Measurements from ENCODE around the gene AUTS2. TPM values are rescaled to one million over a fixed set of nuclear protein-coding genes. Genes with fewer than 3 reads are reported as not detected.

Gene AUTS2
- polyA plus RNA-seq, 1 experiment = 0.54 TPM

DNA sequence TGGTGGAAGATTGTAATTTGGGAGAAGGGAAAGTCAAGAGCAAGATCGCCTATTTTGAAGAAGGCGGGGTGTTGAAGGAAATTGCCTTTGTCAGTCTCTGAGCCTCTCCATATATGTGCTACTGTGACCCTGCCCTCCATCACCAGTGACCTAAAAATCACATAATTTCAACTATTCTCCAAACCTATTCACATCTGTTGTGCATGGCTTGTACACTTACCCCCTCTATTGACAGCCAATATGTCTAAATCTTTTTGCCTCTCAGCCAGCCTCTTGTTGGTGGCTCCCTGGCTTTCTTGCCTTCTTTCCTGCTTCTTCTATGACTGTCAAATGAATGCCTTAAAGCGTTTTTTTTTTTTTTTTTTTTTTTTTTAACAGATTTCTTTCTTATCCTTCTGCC is 295.6 kb downstream of the AUTS2 start:
- ChIA-PET CTCF (no interaction called here), POLR2A (no interaction called here)
- H3K27me3 ChIP-seq (ENCODE audit: control insufficient read depth, insufficient read depth, low read length) = no peaks in the 10 kb centered on the region
- no peak overlapping the region for H3K4me3 ChIP-seq (ENCODE audit: low read depth, low read length)
- no peak for DNase-seq (ENCODE audit: low read depth)
- TF ChIP-seq, protein P1, sequence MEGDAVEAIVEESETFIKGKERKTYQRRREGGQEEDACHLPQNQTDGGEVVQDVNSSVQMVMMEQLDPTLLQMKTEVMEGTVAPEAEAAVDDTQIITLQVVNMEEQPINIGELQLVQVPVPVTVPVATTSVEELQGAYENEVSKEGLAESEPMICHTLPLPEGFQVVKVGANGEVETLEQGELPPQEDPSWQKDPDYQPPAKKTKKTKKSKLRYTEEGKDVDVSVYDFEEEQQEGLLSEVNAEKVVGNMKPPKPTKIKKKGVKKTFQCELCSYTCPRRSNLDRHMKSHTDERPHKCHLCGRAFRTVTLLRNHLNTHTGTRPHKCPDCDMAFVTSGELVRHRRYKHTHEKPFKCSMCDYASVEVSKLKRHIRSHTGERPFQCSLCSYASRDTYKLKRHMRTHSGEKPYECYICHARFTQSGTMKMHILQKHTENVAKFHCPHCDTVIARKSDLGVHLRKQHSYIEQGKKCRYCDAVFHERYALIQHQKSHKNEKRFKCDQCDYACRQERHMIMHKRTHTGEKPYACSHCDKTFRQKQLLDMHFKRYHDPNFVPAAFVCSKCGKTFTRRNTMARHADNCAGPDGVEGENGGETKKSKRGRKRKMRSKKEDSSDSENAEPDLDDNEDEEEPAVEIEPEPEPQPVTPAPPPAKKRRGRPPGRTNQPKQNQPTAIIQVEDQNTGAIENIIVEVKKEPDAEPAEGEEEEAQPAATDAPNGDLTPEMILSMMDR (IDR thresholded peaks at IDR 0.05; ENCODE audit: insufficient read depth, low read depth, low read length) = no peak
- H3K36me3 ChIP-seq (ENCODE audit: control insufficient read depth, insufficient read depth, low read length) = no peaks in the 10 kb centered on the region

DNA sequence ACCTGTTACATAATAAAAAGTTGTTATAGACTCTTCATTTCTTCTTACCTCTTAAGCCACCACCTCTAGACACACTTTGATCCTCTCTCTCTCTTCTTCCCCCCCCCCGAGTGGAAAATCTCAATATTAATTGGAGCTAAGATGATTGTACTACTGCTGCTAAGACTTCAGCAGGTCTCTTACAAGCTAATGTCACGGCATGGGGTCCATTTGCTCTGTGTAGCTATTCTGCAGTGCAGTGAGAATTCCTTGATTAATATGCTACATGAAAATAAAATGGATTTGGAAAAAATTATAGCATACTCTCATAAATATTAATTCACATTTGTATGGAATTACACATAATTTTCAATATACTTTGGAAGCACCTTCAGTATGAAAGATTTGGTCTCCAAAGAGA is 297.2 kb downstream of the AUTS2 start:
- POLR2A ChIA-PET = no interaction called here
- H3K36me3 ChIP-seq (ENCODE audit: control insufficient read depth, insufficient read depth, low read length) = no peaks in the 10 kb centered on the region
- no peak overlapping the region for H3K4me3 ChIP-seq (ENCODE audit: low read depth, low read length)
- TF ChIP-seq, protein P1 (IDR thresholded peaks at IDR 0.05; ENCODE audit: insufficient read depth, low read depth, low read length) = no peak
- CTCF ChIA-PET = no interaction called here
- H3K27me3 ChIP-seq (ENCODE audit: control insufficient read depth, insufficient read depth, low read length) = no peaks in the 10 kb centered on the region
- DNase-seq (ENCODE audit: low read depth) = no peak

DNA sequence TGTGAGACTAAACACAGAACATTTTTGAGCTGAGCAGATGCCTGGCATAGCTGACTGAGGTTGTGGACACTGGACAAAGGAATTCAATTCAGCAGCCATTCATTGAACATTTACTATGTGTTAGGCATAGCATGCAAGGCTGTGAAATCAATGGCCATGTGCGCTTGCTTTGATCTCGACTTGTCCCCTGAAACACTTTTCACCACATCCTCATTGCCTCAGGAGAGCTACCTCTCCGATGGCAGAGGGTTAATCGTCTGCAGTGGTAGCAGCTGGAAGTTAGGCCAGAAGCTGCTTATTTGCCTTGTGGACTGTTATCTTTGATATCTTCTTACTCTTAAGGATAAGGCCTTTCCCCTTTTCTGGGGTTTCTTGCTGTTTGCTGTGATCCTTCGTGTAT is 297.8 kb downstream of the AUTS2 start:
- POLR2A ChIA-PET = no interaction called here

DNA sequence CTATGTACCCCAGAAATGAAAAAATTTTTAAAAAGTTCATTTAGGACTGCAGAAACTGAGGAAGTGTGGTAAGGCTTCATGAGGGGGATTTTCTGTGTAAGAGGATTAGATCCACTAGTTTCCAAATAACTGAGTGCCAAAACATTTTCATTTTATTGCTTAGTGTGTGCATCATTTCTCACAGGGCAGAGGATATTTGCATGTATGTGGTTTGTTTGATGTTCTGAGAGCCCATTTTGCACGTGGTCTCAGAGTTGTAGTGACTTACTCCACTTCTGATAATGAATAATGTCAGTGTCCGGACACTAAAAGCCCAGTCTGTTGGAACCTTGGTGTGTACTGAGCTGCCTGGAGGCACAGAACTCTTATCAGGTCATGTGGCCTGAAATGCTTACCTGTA is 299.9 kb downstream of the AUTS2 start:
- Histone ChIP-seq H3K4me3 (ENCODE audit: low read depth, low read length) (no peak overlapping the region), H3K27me3 (ENCODE audit: control insufficient read depth, insufficient read depth, low read length) (no peaks in the 10 kb centered on the region), H3K36me3 (ENCODE audit: control insufficient read depth, insufficient read depth, low read length) (no peaks in the 10 kb centered on the region)
- DNase-seq (ENCODE audit: low read depth) = no peak
- TF ChIP-seq, protein P1 (IDR thresholded peaks at IDR 0.05; ENCODE audit: insufficient read depth, low read depth, low read length) = no peak
- ChIA-PET CTCF (no interaction called here), POLR2A (no interaction called here)

More for the DNA sequence above, 297.8 kb downstream of the AUTS2 start:
- H3K4me3 ChIP-seq (ENCODE audit: low read depth, low read length) = no peak overlapping the region
- no peak for DNase-seq (ENCODE audit: low read depth)
- CTCF ChIA-PET = no interaction called here
- TF ChIP-seq, protein P1 (IDR thresholded peaks at IDR 0.05; ENCODE audit: insufficient read depth, low read depth, low read length) = no peak
- H3K36me3 ChIP-seq (ENCODE audit: control insufficient read depth, insufficient read depth, low read length) = no peaks in the 10 kb centered on the region
- no peaks in the 10 kb centered on the region for H3K27me3 ChIP-seq (ENCODE audit: control insufficient read depth, insufficient read depth, low read length)

DNA sequence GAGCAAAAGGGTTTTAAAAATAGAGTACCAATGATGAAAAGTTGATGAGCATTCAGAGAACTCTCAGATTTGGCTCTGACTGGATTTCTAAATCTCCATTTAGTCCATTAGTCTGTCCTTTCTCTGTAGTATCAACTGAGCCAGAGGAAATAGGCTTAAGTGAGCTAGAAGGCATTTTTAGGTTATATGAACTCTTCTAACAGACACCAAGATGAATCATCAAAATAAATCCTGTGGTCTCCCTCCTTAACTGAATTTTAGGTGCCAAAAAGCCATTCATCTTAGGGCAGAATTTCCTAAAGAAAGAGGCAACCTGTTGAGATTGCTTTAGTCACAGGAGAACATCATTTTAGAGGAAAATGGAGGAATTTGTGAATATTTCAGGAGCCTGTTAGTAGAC is 305.1 kb downstream of the AUTS2 start:
- no peaks in the 10 kb centered on the region for H3K27me3 ChIP-seq (ENCODE audit: control insufficient read depth, insufficient read depth, low read length)
- TF ChIP-seq, protein P1 (IDR thresholded peaks at IDR 0.05; ENCODE audit: insufficient read depth, low read depth, low read length) = no peak
- ChIA-PET POLR2A (no interaction called here), CTCF (no interaction called here)
- no peaks in the 10 kb centered on the region for H3K36me3 ChIP-seq (ENCODE audit: control insufficient read depth, insufficient read depth, low read length)
- DNase-seq (ENCODE audit: low read depth) = no peak
- H3K4me3 ChIP-seq (ENCODE audit: low read depth, low read length) = no peak overlapping the region

All from BJ (cell line).